HCT116 (cell line): ENCODE data around the gene ZNF341. TPM values are rescaled to one million over a fixed set of nuclear protein-coding genes. Genes with fewer than 3 reads are reported as not detected.
A peak's percentile ranks its signal among the peaks of the same experiment; 100 is the strongest.

Source experiments
- ATAC-seq: fragments of 200-7000 bp; cut with Tn5 transposase; 2 replicates; pipeline ENCODE4 v1.9.1; 2020; ENCODE audit warnings: mild to moderate bottlenecking, moderate library complexity
- BruUV-seq: library from RNA; stranded (reverse); fragments of 400-500 nt; replicated peaks from 2 replicates; lab custom pipeline; 2021; lab: Mats Ljungman, UMichigan
- CTCF ChIA-PET: fragments of 300-600 bp; sonication (Branson Sonifier 250); formaldehyde crosslinking; loops from one replicate; lab custom pipeline; 2021; ENCODE audit warnings: antibody characterized with exemption; lab: Charles Lee
- POLR2A ChIA-PET: fragments of 300-600, 350-600 bp; sonication (Branson Sonifier 250); formaldehyde crosslinking; loops from one replicate; lab custom pipeline; 2021; ENCODE audit warnings: antibody characterized with exemption; lab: Charles Lee
- RAD21 ChIA-PET, 2 experiments: fragments of 300-600 bp; sonication (Branson Sonifier 250); formaldehyde crosslinking; loops; one replicate each; lab custom pipeline; 2023; ENCODE audit warnings: low total read pairs in 2 of 2; ENCODE audit not compliant: uncharacterized antibody in 2 of 2, unreplicated experiment in 2 of 2, low non-redundant PET in 1 of 2; lab: Charles Lee
- DNase-seq: peaks from one replicate; pipeline ENCODE4 v3.0.0-alpha.2; 2010; ENCODE audit warnings: low read depth, low spot score
- H2AFZ ChIP-seq: fragments of 200-600 bp; shearing (Covaris generic), sonication (generic); 2 replicates; pipeline ENCODE4 v1.6.1; 2017; ENCODE audit warnings: low read depth, mixed run types, mixed read lengths, antibody characterized with exemption, low read length; ENCODE audit not compliant: poor library complexity, severe bottlenecking
- H3K27ac ChIP-seq: 2 replicates; pipeline ENCODE4 v1.5.1; 2012; ENCODE audit warnings: low read depth, low read length
- H3K27me3 ChIP-seq: fragments of 200-600 bp; sonication (generic); 2 replicates; pipeline ENCODE4 v1.6.1; 2016; ENCODE audit warnings: mixed run types, low read length, mixed read lengths; ENCODE audit not compliant: insufficient read depth
- H3K36me3 ChIP-seq, 2 experiments: fragments of 200-500 bp in 1 of 2; fragments of 200-600 bp in 1 of 2; sonication (Bioruptor generic) in 1 of 2; sonication (generic) in 1 of 2; 2 replicates each; pipeline versions ENCODE4 v1.5.1 to v1.6.1; 2014 to 2016; ENCODE audit warnings: low read length in 2 of 2, inconsistent platforms in 1 of 2, mixed read lengths in 1 of 2, mixed run types in 1 of 2; ENCODE audit not compliant: insufficient read depth in 2 of 2, control insufficient read depth in 1 of 2
- H3K4me1 ChIP-seq, 2 experiments: fragments of 200-600 bp in 1 of 2; sonication (generic) in 1 of 2; 2 replicates each; pipeline versions ENCODE4 v1.5.1 to v1.6.1; 2012 to 2017; ENCODE audit warnings: low read length in 2 of 2, inconsistent platforms in 1 of 2, mild to moderate bottlenecking in 1 of 2, mixed read lengths in 1 of 2, mixed run types in 1 of 2, moderate library complexity in 1 of 2; ENCODE audit not compliant: insufficient read depth in 2 of 2, control insufficient read depth in 1 of 2
- H3K4me2 ChIP-seq: fragments of 200-600 bp; sonication (generic); 2 replicates; pipeline ENCODE4 v1.6.1; 2017; ENCODE audit warnings: mixed run types, low read length, mixed read lengths
- H3K4me3 ChIP-seq, 2 experiments: fragments of 200-600 bp in 1 of 2; sonication (generic) in 1 of 2; replicated peaks in 1 of 2; 2 replicates each; pipeline ENCODE4 v1.5.1; 2011 to 2016; ENCODE audit warnings: low read length in 2 of 2, control low read depth in 1 of 2, low read depth in 1 of 2, mild to moderate bottlenecking in 1 of 2, mixed read lengths in 1 of 2, mixed run types in 1 of 2
- H3K79me2 ChIP-seq: fragments of 200-600 bp; sonication (generic); 2 replicates; pipeline ENCODE4 v1.6.1; 2017; ENCODE audit warnings: mild to moderate bottlenecking, mixed run types, low read length, moderate library complexity, mixed read lengths; ENCODE audit not compliant: insufficient read depth
- H3K9ac ChIP-seq: fragments of 200-600 bp; sonication (generic); 2 replicates; pipeline ENCODE4 v1.6.1; 2016; ENCODE audit warnings: low read length, mixed read lengths
- H3K9me2 ChIP-seq: fragments of 200-600 bp; sonication (generic), shearing (Covaris generic); 2 replicates; pipeline ENCODE4 v1.6.1; 2017; ENCODE audit warnings: mixed run types, mild to moderate bottlenecking, moderate library complexity; ENCODE audit not compliant: insufficient read depth
- H3K9me3 ChIP-seq, 2 experiments: fragments of 200-500 bp in 1 of 2; fragments of 200-600 bp in 1 of 2; sonication (Bioruptor generic) in 1 of 2; sonication (generic) in 1 of 2; 2 replicates each; pipeline ENCODE4 v1.6.1; 2014 to 2017; ENCODE audit warnings: low read length in 2 of 2, mixed read lengths in 2 of 2, inconsistent platforms in 1 of 2, low read depth in 1 of 2, mild to moderate bottlenecking in 1 of 2, mixed run types in 1 of 2, moderate library complexity in 1 of 2; ENCODE audit not compliant: control insufficient read depth in 1 of 2, insufficient read depth in 1 of 2
- H4K20me1 ChIP-seq: fragments of 200-600 bp; sonication (generic), shearing (Covaris generic); 2 replicates; pipeline ENCODE4 v1.6.1; 2017; ENCODE audit warnings: mixed run types, mild to moderate bottlenecking, moderate library complexity; ENCODE audit not compliant: insufficient read depth
- CEBPB ChIP-seq: IDR thresholded peaks from 2 replicates; pipeline ENCODE4 v1.6.1; 2012; ENCODE audit warnings: low read depth
- EZH2phosphoT487 ChIP-seq: fragments of 200-600 bp; IDR thresholded peaks from 2 replicates; pipeline ENCODE4 v1.6.1; 2018; ENCODE audit warnings: antibody characterized with exemption, borderline replicate concordance
- MAX ChIP-seq: IDR thresholded peaks from 2 replicates; pipeline ENCODE4 v1.6.1; 2012
- SP1 ChIP-seq: IDR thresholded peaks from 2 replicates; pipeline ENCODE4 v1.6.1; 2012; ENCODE audit warnings: low read depth
- SRF ChIP-seq: IDR thresholded peaks from 2 replicates; pipeline ENCODE4 v1.6.1; 2012; ENCODE audit warnings: low read depth
- YY1 ChIP-seq: IDR thresholded peaks from 2 replicates; pipeline ENCODE4 v1.6.1; 2011; ENCODE audit warnings: low read length, low read depth, moderate library complexity, mild to moderate bottlenecking; ENCODE audit not compliant: insufficient replicate concordance; ENCODE audit errors: extremely low read depth
- ZFX ChIP-seq: fragments of 450-650 bp; IDR thresholded peaks from 2 replicates; pipeline ENCODE4 v1.6.1; 2017
- intact Hi-C: fragments of 100-400 bp; cut with micrococcal nuclease; formaldehyde crosslinking; loops from 2 replicates; pipeline ENCODE4 v1.10.0; 2022
- total RNA-seq: library from RNA; stranded (reverse); gene quantifications from one replicate; pipeline ENCODE4 v1.2.1, GENCODE V29; 2021; ENCODE audit not compliant: unreplicated experiment

Gene ZNF341
- total RNA-seq, 1 experiment from 2014 or later: 4.9 TPM

GRCh38 chr20:33825340-33826269 lies 93.8 kb downstream of the ZNF341 start (continued):
- TF ChIP-seq MAX (no peak), CEBPB (no peak), SP1 (no peak), YY1 (no peak), ZFX (no peak)
- TF ChIP-seq, all 23 proteins: peak for 0

GRCh38 chr20:33826270-33826897 lies 94.6 kb downstream of the ZNF341 start:
- no TSS peak for BruUV-seq
- peaks cover 4 to 7% of the 10 kb centered on the region in 2 experiments for H3K4me1 ChIP-seq
- POLR2A ChIA-PET: no interaction called here
- intact Hi-C loops: no loop called here
- H3K9me3 ChIP-seq: no peaks in the 10 kb centered on the region
- ATAC-seq (peak; percentile 59; the same call in 1 of the 2 replicates), DNase-seq (no peak)
- no peaks in the 10 kb centered on the region for H3K36me3 ChIP-seq
- H3K79me2 ChIP-seq: peaks cover 66% of the 10 kb centered on the region
- H3K4me2 ChIP-seq: no peak overlapping the region
- no peak overlapping the region for H3K9ac ChIP-seq
- no peaks in the 10 kb centered on the region for H3K27me3 ChIP-seq
- H3K27ac ChIP-seq: no peak overlapping the region
- H3K4me3 ChIP-seq: no peak overlapping the region
- H4K20me1 ChIP-seq: no peaks in the 10 kb centered on the region
- no peak overlapping the region for H2AFZ ChIP-seq
- TF ChIP-seq SRF (peak; percentile 70; the same call in 1 of the 2 replicates), EZH2phosphoT487 (no peak)
- TF ChIP-seq, all 23 proteins: peak for 1
- RAD21 ChIA-PET: no interaction called here
- CTCF ChIA-PET: no interaction called here
- H3K9me2 ChIP-seq: no peaks in the 10 kb centered on the region
